UCSD-AML1 (cell line): ENCODE data around the gene ME3.

ENCODE experiments used
- DNase-seq: peaks from one replicate; lab custom pipeline; 2025; ENCODE audit not compliant: unreplicated experiment; lab: John Stamatoyannopoulos, UW

The ME3 gene

DNA sequence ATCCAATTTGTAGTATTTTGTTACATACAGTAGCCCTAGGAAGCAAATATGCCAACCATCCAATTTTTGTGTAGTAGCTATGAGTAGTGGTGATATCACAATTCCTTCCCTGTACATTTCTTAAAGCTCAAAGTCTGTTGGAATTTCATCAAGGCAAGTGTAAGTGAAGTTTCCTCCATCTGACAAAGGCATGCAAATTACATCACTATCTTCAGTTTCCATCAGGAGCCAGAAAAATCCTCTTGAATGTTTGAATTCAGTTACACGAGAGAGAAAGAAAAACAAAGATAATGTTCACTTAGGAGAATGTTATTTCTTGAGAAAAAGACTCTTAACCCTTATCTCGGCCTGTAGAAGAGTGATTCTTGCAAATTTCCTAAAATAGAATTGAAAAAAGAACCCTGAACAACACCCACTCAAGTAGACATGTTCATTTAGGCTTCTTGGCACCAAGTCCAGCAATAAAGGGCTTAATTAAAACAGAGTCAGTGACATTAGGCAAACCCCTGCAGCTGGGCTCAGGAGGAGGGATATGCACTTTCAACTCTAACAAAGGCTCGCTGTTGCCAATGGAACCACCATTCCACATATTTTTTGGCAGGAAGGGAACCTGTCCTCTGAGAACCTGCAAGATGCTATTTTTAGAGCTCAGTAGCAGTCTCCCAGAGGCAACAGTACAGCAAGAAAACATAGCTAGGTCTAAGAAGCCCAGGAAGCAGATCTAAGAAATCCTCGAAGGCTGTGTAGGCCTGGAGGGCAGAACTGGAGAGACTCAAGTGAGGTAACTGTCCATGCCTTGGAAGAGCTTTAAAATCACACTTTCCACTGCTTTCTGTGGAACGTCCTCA lies 153.1 kb downstream of the ME3 start:
- no peak for DNase-seq

DNA sequence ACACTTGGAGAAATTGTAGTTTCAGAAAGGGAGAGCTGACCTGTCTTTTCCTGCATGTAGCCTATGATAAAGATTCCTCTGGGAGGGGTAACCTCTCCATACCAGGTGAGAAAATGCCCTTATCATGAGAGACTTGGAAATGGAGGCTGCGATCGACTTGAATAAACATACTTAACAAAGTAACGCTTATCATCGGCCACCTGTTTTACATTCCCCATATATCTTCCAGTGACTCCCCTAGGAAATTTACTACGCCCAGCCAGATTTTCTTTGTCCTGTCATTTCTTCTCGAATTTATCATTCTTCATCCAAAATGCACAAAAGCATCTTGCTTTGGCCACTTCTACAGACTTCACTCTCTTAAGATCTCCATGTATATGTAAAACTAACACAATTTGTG lies 154.2 kb downstream of the ME3 start:
- DNase-seq, result no peak

DNA sequence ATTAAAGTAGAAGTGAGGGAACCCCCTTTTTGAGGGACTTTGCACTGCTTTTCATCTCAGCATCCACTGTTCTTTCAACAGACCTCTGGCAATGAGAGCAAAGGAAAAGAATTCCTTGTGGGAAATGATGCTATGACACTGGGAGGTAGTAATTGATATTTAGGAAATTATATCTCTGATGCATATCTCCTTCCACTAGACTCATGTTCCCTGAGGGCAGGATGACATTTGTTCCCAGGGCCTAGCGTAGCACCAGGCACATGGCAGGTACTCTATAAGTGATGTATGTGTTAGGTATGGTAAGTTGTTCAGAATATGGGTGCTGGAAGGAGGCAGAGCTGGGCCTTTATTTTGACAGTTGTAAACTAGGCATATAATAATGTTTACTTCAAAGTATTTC lies 154.9 kb downstream of the ME3 start:
- no peak for DNase-seq

DNA sequence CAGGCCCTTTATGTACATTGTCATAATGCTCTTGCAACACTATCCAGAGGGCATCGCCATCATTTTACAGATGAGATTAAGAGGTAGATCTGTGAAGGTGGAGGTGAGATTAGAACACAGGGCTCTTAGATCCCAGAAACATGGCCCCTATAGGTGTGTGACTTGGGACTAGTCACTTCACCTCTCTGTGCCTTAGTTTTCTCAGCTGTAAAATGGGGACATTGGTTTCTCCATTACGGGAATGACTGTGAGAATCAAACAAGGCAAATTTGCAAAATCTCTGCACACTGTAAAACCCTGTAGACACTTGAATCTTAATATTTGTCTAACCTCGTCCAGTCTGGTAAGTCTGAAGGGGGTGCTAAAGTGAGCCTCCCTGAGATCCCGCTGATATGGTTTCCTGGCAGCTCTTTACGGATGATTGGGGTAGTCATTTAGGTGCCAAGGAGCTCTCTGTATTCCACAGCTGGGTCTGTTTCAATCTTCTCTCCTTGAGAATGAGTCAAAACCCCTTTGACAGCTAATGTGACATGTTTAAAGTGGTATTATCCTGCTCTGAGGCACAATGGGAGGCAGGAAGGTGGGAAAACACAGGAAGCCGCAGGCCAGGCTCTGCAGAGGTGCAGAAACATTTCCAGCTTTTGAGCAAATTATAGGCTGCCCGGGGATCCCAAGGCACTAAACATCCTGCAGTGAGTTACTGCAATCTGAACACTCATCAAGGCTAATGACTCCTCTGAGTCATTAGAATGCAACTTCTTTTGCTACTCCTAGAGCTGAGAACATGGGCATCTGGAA lies 156.9 kb downstream of the ME3 start:
- no peak for DNase-seq

DNA sequence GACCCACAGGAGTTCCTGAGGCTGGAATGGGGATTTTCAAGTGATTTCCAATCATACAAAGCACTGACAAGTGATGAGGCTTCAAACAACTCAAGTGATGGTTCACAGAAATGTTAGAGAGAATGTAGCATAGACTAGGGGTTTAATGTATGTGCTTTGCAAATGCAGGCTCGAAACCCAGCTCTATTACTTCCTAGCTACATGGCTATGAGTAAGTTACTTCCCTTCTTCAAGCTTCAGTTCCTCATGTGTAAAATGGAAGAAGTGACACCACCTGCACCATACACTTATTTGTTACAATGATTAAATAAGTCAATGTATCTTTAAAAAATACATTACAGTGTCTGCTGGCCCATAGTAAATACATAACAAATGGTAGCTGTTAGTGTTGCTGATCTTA lies 158.0 kb downstream of the ME3 start:
- no peak for DNase-seq

DNA sequence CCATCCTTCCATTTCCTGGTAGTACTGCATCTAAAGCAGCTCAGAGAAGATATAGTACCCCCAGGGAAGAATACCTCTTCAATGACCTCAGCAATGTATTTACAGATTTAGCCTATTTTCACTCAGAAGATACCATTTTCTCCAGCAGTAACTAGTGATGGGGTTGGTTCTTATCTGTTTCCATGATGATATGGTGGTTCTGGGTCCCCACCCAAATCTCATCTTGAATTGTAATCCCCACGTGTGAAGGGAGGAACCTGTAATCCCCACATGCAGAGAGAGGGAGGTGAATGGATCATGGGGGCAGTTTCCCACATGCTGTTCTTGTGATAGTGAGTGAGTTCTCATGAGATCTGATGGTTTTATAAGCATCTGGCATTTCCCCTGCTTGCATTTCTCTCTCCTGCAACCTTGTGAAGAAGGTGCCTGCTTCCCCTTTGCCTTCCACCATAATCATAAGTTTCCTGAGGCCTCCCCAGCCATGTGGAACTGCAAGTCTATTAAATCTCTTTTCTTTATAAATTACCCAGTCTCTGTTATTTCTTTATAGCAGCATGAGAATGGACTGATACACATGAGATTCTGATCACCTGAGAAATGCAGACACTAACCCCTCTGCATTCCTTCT lies 158.6 kb downstream of the ME3 start:
- DNase-seq, result no peak

DNA sequence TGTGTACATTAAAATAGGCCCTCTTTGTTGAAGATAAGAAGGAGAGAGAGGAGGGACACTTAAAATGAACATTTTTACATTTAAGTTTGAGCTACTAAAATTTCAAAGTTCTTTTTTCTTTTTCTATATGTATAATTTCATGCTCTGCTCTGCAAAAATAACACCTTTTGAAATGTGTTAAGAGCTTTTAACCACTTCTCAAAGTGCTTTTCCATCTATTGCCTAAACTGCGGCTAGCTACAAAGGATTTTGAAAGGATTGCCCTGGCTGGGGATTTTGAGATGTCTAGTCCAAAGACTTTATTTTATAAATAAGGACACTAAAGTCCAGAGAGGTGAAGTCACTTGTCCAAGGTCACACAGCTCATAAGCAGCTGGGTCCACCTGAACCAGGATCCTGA lies 159.3 kb downstream of the ME3 start:
- no peak for DNase-seq

DNA sequence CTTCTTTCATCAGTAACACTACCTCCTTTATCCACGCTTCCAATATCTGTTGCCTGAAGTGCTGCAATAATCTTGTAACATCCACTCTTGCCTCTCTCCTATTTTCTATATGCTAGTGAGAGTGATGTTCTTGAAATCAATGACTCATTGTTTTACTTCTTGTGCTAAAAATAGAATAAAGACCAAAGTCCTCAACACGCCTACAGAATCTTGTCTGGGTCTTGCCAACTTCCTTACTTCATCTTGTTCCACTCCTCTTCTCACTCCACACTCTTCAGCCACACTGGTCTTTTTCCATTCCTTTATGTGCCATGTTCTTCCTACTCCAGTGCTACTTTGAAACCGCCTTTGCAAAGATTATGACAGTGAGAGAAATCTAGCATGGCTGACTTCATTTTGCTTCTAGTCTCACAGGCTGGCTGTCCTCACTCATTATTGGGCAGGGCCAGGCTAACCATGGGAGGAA lies 161.3 kb downstream of the ME3 start:
- no peak for DNase-seq

DNA sequence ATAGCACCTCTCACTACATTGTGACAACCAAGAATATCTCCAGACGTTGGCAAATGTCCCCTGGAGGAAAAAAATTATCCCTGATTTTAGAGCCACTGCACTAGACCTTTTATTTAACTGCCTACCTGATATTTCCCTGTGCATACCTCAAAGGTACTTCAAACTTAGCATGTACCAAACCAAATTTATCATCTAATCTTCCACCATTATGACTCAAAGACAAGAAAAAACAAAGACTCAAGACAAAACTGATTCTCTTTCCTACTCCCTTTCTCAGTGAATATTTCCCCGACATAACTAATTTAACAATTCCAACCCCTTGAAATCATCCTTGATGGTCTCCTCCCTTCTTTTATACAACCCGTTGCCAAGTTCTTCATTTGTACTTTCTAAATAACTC lies 161.7 kb downstream of the ME3 start:
- no peak for DNase-seq

DNA sequence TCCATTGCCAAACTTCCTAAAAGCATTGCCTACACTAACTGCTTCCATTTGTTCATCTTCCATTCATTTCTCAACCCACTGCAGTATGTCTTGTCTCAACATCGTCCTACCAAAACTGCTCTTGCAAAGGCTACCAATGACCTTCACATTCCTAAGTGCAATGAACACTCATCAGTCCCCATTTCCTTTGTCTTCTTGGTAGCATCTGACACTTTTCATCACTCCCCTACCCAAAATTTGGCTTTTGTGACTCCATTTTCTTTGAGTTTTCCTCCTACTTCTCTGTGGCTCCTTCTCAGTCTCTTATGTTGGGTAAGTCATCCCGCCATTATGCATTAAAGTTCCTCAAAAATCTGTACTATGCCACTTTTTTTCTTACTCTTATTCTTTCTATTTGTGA lies 162.3 kb downstream of the ME3 start:
- DNase-seq, result no peak

DNA sequence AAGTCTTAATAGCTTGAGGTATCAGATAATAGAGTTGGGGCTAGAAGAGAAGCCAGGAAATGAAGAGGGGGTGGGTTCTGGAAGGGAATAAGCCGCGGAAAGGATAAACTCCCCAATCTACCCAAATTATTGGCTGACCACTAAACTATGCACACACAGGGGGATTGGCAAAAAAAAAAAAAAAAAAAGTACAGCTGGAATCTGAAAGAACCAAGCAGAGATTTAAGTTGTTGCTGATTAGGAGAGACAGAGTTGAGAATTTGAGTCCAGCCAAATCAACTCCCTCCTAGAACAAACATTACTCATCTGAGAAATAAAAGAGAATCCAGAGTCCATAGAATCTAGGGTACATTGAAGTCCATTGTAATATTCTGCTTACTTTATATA lies 162.8 kb downstream of the ME3 start:
- DNase-seq, result no peak

DNA sequence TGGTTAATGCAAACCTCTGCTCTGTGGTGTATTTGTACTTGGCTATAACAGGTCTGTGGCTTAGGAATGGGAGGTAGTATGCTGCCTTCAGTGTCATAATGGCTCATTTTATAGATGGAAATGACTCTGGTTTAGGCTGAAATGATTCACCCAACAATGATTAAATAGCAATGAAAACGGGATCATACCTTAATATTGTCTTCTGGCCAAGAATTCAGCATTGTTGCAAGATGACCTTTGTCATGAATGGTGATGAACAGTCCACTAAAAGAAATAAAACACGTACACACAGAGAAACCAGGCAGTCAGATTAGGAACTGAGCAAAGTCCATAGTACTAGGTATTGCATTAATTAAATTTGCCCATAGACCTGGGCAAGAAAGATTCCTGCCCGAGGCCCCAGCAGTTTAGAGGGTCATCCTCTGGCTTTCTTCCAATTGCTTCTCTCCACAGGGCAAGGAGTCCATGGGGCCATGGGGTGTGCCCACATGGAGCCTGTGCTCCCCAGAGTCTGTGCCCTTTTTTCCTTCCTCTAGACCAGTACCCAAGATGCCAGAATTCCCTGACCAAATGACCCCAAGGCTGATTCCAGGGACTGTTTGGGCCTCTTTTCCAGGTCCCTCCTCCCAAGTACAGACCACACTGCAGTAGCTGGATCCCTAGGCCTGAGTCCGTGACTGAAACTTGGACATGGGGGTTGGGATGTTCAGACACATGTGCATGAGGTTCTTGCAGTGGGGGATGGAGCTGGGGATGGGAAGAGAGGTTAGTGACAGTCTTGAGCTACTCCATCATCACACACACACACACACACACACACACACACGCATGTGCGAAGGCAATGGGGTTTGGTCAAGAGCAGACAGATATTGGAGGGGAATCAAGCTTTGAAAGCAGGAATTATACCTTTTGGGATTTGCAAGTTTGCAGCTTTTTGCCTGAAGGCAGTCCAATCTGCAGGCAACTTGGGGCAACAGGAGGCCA lies 163.5 kb downstream of the ME3 start:
- no peak for DNase-seq

DNA sequence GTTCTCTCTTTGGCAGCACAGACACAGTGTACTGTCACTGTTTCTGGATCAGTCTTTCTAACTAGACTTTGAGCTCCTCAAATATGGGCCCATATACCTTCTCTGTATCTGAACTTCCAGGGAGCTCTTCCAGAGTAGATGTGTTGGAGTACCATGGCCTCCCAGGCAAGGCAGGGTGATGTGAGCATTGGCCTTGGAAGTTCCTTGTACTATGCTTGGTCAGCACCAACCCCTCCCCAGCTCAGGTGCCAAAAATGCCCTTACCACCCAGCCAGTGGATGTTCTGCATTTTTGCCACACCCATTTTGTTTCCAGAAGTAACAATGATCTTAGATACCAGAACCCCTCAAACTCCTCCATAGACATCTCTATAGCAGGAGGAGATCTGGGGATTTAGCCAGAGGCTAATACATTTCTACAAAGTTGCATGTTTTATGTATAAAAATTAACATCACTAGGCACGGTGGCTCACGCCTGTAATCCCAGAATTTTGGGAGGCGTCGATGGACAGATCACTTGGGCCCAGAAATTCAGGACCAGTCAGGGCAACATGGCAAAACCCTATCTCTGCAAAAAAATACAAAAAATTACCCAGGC lies 165.1 kb downstream of the ME3 start:
- DNase-seq, result no peak

DNA sequence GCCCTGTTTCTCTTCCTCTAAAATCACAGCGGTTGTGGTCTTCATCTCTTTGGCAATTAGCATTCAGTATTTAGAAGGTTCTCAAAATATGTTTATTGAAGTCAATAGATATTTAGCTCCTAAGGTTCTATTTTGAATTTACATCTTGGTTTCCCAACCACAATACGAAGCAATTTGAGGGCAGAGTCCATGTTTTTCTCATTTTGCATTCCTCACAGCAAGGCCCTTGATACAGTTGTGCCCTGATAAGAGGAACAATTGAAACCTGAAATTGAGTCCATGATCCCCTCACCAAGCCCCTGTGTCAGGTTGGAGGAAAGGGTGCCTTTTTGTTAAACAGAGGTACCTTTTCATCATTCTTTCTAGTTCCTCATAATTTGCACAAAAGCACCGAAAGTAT lies 166.2 kb downstream of the ME3 start:
- DNase-seq, result no peak

DNA sequence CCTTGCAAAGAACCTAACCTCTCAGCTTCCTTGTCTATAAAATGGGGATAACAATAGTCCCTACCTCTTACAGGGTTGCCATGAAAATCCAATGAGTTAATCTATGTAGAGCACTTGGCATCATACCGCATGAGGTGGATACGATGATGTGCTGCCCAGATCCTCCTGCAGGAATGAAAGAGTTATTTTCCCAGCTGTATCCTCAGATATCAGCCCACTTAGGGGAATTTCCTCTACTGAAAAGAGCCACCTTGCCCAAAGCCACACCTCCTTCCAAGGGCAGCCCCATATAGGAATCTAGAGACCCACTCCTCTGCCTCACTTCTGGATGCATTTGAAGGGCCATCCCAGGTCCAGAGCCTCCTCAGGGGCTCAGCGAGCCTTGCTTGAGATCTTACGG lies 169.3 kb downstream of the ME3 start:
- peak; percentile 36 for DNase-seq

DNA sequence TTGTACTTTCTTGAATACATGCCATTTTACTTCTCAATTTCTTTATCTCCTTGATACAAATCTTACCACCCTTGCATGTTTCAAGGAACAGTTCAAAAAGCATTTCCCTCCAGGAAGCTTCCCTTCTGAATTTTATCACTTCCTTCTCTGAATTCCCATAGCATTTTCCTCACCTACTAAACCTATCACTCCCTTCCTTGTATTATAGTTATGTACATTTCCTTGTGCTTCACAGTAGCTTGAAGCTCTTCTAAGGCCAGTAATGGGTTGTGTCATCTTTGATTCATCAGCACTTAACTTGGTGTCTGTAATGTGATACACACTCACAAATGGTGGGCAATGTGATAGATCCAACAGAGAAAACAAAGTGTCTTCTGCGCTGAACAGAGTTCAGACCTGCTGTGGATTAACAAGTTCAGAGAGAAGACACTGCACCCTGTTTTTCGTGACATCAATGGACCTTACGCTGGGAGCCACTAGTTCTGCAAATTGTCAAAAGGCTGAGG lies 170.2 kb downstream of the ME3 start:
- no peak for DNase-seq

DNA sequence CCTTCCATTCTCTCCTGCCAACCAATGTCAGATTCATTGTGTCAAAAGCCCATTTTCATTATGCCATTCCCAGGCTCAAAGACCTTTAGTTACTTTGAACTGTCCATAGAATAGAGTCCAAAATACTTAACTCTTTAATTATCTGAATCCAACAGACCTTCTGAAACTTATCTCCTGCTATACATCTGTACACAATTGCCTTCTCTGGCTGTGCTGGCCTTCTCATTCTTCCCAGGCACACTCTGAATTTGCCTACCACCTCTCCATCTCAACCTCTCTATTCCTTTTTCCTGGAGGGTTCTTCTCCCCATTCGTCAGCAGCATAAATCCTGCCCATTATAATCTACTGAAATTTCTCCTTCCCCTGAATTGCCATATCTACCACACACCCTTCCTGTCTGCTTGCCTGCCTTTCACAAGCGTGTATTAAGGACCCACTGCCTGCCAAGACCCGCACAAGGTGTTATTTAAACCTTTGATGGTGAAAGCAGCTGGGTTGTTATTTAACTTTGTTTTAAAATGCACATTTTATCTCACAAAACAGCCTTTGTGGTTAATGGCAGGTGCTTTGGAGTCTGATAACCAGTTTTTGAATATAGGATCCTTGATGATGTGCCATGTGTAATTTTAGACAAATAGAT lies 171.8 kb downstream of the ME3 start:
- no peak for DNase-seq

DNA sequence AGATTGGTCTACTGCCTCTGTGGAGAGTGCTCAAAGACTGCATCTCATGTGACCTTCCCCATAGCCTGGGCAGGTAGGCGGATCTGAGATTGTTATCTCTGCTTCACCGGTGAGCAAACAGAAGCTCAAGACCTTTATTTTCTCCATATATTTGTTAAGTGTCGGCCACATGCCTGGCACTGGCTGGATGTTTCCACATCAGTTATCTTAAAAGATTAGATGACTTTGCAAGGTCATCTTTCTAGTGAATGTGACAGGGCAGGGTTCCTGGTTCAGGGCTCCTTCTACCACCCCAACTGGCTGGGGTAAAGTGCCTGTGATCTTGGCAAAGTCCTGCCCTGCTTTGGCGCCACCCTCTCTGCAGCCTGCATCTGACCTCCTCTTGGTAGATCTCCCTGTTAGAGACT lies 172.7 kb downstream of the ME3 start:
- DNase-seq, result no peak

DNA sequence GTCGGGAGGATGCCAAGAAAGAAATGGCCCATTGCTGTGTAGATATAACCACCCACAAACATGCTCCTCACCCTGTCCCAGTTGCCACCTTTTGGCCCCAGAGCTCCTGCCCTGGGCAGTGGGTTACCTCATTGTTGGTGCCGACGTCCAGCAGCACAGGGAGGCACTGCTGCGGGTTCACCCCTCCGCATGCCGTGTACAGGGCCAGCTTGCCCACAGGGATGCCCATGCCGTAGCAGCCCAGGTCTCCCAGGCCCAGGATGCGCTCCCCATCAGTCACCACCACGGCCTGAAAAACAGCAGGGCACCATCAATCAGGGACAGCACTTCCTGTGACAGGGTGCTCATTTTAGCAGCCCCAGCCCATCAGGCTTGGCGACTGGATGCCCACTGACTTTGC lies 174.6 kb downstream of the ME3 start:
- no peak for DNase-seq

DNA sequence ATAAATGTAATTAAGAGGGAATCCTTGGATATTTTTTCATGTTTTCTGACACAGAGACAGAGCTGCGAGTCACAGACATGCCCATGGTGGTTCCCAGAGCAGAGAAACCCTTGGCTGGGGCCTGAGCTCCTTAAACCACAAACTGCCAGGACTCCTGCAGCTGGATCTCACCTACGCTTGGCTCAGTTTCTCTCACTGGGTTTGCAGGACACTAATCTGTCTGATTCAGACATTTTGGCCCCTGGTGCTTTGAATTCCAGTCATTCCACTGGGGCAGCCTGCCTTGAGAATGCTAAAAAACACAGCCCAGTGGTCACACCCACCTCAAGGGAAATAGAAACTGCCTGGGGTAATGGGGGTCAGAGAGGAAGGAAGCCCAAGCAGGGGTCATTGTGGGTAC lies 175.1 kb downstream of the ME3 start:
- DNase-seq, result no peak
